GM18499 (cell line): ENCODE data around the gene LGALS3.

Source experiments
- ATAC-seq: cut with Tn5 transposase; IDR thresholded peaks from one replicate; pipeline ENCODE4 v1.9.1; 2021; ENCODE audit warnings: moderate number of reproducible peaks; ENCODE audit not compliant: insufficient read depth, unreplicated experiment

Gene LGALS3

DNA sequence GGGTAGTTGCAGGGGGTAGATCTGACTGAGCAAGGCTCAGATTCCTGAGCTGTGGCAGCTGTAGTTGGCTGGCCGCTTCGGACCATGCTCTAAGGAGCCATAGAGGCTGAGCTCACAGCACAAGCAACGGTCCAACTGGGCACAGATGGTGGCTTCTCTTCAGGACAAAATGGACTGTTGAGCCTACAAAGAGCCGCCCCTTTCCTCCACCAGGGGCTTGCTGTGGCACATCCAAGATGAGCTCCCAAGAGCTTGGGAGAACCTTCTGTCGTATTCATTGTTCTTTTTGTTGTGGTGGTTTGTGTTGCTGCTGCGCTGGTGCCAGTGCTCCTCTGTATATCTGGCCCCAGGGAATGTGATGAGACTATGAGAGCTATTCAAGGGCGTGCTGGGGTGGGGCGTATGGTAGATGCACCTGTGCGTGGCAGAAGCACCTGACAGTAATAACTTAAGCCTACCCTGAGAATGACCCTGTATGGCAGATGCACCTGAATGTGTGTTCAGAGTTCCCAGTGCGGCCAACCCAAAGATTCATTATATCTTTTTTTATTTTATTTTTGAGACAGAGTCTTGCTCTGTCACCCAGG, 17.8 kb upstream of the LGALS3 start:
- ATAC-seq: no peak

DNA sequence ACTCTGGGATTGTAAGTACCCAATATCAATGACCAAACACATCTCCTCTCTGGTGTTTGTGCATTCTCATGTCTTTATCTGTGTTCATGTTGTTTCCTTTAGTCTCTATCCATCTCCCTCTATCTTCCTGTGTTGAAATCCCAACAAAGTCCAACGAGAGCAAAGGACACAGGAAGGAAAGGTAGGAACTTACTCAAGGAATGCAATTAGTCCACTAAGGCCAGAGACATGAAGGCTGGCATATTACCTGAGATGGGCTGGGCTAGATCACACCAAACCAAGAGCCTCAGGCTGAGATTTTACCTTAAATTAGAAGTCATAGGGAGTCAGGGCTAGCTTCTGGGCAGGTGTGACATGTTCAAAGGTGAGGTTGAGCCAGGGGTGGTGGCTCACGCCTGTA, 14.3 kb upstream of the LGALS3 start:
- no peak for ATAC-seq

DNA sequence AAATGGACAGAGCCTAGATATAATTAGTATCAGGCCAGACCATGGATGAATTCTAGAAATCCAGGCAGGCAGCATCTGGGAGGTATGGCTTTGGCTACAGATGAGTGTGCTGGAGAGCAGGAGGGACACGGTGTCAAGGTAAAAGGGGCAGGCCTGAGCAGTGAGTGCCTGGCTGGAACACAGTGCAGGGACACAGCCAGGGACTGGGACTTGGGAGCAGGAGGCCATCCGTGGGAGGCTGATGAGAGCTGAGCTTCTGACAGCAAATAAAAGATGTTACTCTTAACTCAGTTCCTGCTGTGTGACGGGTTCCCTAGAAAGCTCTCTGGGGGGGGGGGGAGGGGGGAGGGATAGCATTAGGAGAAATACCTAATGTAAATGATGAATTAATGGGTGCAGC, 13.6 kb upstream of the LGALS3 start:
- ATAC-seq: no peak

DNA sequence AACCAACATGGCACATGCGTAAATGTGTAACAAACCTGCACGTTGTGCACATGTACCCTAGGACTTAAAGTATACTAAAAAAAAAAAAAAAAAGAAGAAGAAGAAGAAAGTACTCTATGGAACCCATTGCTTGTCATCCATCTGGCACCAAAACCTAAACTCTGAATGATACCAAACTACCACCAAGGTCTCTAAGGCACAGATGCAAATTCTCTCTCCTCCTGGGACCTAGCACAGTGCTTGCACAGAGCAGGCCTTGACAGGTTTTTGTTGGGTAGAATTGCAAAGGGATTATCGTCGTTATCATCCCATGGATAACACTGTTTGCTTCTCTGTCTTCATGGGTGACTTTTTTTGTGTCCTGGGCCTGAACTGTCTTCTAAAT, 13.2 kb upstream of the LGALS3 start:
- ATAC-seq: no peak

DNA sequence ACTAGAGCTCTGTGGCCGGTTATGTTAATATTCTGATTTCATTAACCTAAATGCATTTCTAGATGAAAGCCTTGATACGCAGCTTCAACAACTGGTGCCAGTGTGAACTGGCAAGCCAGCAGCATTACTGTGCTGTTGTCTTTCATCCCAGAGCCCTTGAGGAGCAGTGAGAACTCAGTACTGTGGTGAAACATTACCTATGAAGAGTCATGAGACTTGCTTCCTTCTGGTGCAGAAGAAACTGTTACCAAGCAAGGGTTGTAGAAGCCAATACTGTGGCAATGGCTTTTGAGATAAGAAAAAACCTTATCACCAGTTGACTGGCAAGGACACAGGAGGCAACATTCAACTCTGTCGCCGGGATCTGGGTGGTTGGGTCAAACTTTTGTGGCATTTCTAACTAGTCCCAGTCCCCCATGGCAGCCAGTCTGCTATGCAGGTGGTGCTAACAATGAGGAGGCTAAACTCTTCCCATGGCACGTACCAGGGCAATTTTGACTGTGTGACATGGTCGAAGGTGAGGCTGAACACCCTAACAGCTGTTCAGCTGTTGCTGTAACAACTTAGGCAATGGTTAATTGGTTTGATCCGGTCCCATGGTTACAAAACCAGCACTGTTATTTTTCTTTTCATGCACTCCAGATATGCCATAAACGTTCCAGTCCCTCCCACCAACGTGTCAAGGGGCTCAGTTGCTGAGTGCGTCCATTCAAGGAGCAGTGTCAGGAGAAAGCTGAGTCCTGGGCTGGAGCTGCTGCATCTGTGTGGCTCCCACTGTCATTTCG, 12.6 kb upstream of the LGALS3 start:
- no peak for ATAC-seq

DNA sequence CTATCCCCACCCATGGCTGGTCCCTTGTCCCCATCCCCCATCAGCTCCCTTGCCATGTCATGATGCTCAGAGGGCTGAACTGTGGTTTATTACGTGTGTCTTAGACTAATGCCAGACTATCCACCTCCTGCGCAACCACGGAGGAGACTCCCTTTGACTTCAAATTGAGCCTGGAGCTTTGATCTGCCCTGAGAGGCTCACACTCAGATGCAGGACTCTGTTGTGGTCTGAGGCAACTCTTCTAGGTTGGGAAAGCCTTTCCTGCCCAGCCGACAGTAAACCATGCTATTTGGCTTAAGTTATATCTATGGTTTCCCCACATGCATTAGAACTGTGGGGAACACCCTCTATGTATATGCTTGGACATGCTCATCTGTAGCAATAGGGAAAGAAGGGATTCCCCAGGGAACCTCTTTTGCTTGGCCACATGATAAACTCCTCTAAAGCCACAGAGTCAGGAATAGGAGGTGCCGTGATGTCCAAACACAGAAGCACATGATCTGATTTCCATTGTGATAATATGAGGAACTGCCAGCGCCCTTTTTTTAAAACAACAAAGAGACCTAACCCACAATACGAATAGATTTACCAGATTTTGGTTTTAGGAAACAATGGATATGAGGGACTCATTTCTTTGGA, 11.1 kb upstream of the LGALS3 start:
- no peak for ATAC-seq

DNA sequence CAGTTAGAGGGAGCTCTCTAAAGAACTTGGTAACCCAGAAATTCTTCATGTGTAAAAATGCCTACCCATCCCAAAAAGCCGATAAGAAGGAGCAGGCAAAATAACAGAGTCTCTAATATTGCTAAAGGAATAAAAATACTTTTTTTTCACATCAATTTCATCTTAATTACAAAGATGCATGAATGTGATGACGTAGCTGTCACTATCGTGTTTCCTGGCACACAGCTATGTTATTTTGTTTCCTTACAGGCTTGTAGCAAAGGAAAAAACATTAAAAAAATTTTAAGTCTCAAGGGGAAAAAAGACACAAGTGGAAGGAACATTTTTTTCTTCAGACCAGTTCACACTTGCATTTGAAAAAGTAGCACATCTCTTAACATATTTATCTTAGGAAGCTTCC, 10.3 kb upstream of the LGALS3 start:
- ATAC-seq: no peak

DNA sequence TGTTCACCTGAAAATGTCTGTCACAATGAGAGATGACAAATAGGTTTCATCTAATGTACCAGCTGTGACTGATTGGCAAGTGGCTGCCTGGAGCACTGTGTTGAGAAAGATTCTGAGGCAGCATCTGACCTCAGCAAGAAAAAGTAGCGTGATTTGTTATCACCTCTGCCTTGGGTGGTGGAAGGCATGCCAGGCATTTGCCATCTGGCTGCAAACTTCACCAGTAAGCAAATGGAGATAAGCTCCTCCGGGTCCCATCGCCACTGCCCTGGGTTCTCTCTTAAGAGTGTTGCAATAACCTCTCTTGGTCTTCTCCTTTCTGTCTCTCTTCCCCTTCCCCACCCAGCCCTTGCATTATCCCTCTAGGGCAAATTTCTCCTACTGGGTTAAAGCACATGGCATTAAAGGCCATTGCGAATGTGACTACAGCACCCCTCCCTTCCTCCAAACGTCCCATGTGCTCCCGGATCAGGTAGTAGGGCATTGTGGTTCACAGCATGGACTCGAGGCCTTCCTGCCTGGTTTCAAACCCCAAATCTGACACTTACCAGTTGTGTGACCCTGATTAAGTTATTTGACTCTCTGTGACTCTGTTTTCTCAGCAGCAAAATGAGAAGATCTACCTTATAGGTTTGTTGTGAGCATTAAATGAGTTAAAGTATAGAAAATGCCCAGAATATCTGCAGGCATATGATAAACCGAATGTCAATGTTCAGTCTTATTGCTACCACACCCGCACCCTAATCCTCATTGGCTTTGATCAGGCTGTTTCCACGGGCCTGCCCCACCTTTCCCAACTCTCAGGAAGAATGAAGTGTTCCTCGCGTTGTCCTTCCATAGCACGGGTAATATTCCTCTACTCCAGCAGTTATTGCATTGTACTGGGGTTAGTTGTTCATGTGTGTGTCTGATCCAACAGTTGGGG, 8.2 kb upstream of the LGALS3 start:
- ATAC-seq: no peak

DNA sequence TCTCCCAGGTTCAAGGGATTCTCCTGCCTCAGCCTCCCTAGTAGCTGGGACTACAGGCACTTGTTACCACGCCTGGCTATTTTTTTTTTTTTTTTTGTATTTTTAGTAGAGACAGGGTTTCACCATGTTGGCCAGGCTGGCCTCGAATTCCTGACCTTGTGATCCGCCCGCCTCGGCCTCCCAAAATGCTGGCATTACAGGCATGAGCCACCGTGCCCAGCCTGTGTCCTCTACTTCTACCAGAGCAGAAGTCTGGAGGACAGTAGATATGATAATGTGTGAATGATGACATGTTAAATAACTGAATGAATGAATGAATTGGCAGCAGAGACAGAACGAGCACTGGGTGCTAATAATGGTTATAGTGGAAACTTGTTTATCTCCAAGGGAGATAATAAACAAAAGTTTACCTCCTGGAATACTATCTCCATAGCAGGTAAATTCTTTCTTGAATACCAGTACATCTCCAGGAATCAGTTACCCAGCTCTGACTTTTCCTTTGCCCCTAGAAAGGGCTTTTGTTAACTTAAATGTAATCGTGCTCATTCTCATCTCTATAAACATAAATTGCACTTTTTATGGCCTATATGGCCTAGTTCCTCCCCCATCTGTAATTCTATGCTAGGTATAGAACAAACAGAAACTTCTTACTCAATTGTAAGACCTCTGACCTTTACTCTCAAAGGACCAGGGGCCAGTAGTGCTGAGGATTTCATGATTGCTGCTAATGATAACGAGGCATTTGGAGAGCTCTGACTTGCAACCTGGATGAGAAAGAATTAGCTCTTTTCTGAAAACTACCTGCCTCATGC, 7.2 kb upstream of the LGALS3 start:
- ATAC-seq: no peak

DNA sequence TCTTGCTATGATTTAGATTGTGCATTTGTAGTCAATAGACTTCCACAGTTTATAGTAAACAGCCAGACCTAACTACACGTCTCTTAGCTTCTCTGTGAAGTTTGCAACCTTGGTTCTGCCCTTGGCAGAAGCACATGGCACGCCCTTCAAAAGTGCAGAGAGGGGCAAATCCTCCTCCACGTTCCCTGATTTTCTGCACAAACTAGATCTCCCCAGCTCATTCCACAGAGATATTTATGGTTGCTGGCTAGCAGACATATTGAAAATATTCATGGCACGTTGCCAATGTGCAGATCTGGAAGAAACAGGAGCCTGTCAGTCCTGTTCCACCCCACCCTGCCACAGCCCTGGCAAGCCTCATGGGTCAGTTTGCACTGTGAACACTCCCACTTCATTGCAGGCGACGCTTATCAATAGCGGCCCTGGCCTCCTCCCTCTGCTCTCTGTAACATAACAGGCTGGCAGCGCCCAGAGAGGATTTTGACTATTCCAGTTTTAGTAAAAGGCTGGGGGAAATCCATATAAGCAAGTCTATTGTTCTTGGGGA, 6.5 kb upstream of the LGALS3 start:
- no peak for ATAC-seq

DNA sequence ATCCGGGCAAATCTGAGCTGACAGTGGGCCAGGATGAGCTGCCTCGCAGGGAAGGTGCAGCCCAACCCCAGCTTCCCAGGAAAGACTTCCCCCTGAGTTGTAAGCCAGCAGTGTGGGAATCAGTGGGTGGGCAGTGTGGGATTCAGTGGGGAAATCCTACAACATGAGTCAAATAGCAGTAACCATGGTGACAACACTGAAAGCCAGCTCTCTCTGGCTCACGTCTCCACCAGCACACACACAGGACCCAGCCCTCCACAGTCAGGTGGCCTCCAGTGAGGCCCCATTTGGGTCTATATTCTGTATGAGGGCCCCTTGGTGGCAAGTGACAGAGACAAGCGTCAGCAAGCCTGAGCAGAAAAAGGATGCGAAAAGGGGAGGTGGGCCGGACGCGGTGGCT, 6.0 kb upstream of the LGALS3 start:
- ATAC-seq: no peak

DNA sequence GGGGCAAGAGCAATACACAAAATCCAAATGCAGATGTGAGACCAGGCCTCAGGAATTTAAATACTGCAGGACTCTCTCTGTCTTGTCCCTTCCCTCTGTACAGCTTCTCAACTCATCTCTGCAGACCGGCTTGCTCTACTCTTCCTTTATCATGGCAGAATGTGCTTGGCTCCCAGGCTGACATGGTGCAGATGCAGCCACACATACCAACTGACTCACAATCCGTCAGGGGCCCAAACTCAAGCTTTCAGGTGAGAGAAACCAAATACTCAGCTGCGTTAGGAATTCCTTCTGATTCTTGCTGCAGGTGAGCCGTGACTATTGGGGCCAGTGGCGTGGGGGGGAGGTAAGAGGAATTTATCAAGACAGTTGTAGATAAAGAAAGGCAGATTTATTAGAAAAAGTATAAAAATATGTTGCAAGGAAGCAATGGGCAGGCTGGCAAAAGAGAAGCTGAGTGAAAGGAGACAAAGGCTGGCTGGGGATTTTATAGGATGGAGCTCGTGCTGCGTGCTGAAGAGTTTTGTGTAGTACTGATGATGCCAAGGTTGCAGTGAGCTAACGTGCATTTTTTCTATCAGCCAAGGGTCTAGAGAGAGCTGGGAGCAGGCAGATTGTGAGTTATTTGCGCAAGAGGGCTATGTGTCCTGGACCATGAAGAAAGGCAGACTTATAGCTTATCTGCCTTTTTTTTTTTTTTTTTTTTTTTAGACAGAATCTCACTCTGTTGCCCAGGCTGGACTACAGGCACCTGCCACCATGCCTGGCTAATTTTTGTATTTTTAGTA, 5.0 kb upstream of the LGALS3 start:
- ATAC-seq: no peak

DNA sequence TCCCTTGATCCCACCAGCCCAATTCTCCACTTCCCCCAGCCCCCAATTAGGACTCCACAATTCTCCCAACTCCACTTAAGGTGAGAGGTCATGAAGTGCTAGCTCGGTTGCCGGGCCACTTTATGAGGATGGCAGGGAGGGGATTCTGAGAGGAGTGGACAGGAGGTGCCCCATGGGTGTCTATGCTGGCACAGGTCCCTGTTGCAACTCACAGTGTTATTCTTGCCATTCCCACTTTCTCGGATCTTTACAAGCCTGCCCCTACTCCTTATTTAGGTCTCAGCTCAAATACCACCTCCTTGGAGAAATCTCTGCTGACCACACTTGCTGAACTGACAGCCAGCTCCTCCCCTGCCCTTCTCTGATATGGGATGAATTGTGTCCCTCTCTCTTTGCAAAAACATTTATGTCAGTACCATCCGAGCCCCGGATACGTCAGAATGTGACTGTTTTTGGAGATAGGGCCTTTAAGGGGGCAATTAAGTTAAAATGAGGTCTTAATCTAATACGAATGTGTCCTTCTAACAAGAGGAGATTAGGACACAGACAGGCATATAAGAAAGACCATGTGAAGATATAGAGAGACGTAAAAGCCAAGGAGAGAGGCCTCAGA, 4.2 kb upstream of the LGALS3 start:
- ATAC-seq: no peak

DNA sequence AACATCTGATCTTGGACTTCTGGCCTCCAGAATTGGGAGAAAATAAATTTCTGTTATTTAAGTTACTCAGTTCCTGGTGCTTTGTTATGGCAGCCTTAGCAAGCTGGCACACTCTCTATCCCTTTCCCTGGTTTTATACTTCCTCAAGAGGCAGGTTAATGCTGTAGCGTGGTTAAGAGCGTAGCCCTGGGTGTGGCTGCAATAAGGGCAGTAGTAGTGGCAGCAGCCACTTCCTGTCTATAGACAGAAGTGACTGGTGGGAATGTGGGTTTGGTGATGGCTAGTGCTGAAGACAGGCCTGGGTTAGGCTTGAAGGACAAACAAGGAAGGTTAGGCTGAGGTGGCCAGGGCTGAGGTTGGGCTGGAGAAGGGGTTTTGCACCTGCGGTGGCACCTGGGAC, 3.6 kb upstream of the LGALS3 start:
- no peak for ATAC-seq

DNA sequence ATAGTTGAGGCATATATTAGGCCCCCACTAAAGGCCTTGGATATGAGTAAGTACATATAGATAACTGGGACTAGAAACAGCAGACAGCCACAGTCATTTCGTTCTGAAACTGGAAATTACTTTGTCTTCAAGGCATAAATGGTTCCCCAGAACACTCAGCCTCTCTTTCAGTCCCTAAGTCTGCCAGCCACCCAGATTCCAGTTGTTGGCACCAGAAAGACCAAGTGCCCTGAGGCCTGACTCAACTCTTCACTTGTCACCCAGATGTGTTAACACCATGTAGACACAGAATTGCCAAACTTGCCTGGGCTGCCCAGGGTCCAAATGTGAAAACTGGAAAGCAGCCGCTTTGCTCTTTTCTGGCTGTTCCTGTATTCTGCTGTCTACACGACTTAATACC, 3.0 kb upstream of the LGALS3 start:
- no peak for ATAC-seq

DNA sequence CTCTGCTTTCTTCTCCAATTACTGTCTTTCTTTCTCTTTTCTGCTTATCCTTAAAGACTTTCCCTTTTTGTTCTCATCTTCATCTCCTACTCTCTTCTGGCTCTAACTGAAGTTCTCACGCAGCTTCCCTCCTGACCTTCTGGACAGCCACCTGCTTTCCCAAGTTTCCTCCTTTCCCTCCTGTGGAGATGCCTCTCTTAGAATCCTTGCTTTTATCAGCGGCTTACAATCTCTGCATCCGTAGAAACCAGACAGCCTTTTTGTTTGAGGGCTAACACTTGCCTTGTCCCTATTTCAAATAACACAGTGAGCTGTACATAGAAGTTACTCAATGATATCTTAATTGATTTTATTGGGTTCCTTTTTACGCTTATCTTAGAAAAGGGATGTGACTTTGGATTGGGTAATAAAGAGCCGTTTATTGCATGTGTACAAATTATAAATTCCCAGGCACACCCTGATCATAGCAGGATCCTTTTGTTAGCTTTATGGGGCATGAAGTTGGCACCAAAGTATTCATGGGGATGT, 2.1 kb upstream of the LGALS3 start:
- no peak for ATAC-seq

DNA sequence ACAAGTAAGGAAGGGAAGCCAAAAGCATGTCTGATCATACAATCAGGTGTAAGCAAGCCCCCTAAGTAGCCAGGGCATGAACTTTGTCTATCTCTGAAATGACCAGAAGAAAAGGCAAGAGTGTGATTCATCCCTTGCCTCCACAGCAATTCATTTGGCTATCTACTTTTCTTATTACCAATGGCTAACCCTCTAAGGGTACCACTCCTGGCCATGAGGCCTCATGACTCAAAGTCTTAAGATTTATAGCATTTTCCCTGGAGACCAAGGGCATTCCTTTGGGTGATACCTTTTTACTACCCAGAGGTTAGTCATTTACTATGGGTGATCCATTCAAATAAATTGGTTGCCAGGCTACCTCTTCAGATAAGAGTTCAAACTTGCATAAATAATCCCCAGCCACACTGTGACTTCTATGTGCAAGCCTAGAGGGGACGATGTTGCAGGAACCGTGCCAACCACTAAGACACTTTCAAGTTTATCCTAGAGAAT, 1.5 kb upstream of the LGALS3 start:
- ATAC-seq: no peak
